Spleen (tissue), 13 donors: ENCODE data around the gene PCDHGC3. TPM values are rescaled to one million over a fixed set of nuclear protein-coding genes. Genes with fewer than 3 reads are reported as not detected.

Source experiments
- DNase-seq: peaks from one replicate; pipeline ENCODE4 v3.0.0-alpha.2; 2020
- H3K27ac ChIP-seq, 8 donors: fragments of 200-600 bp; sonication (generic) in 7 of 8; 1 replicate in 4 of 8; 2 replicates in 4 of 8; pipeline versions ENCODE4 v1.5.0 to v1.8.0; 2016 to 2021; ENCODE audit warnings: inconsistent platforms in 4 of 8, mild to moderate bottlenecking in 4 of 8, moderate library complexity in 1 of 8
- H3K27me3 ChIP-seq, 7 donors: fragments of 200-600 bp; sonication (generic) in 6 of 7; replicated peaks in 1 of 7; 1 replicate in 4 of 7; 2 replicates in 3 of 7; pipeline versions ENCODE4 v1.5.0 to v1.8.0; 2016 to 2021; ENCODE audit warnings: inconsistent platforms in 3 of 7, mild to moderate bottlenecking in 1 of 7
- H3K36me3 ChIP-seq, 6 donors: fragments of 200-600 bp; sonication (generic) in 5 of 6; 1 replicate in 4 of 6; 2 replicates in 2 of 6; pipeline versions ENCODE4 v1.5.0 to v1.8.0; 2016 to 2021; ENCODE audit warnings: inconsistent platforms in 2 of 6
- H3K4me1 ChIP-seq, 6 donors: fragments of 200-600 bp; sonication (generic) in 5 of 6; 1 replicate in 3 of 6; 2 replicates in 3 of 6; pipeline versions ENCODE4 v1.5.0 to v1.8.0; 2016 to 2021; ENCODE audit warnings: inconsistent platforms in 3 of 6
- H3K4me3 ChIP-seq, 8 donors: fragments of 200-600 bp; sonication (generic) in 7 of 8; 1 replicate in 4 of 8; 2 replicates in 4 of 8; pipeline versions ENCODE4 v1.5.0 to v1.8.0; 2016 to 2021; ENCODE audit warnings: inconsistent platforms in 4 of 8, mild to moderate bottlenecking in 4 of 8, moderate library complexity in 2 of 8
- H3K9me3 ChIP-seq, 8 donors: fragments of 200-600 bp; sonication (generic) in 7 of 8; 1 replicate in 4 of 8; 2 replicates in 4 of 8; pipeline versions ENCODE4 v1.5.0 to v1.8.0; 2016 to 2021; ENCODE audit warnings: inconsistent platforms in 4 of 8
- POLR2A ChIP-seq, 3 donors: fragments of 450-650 bp; IDR thresholded peaks; one replicate each; pipeline ENCODE4 v1.5.1; 2017; ENCODE audit warnings: antibody characterized with exemption in 3 of 3, mild to moderate bottlenecking in 1 of 3
- POLR2AphosphoS5 ChIP-seq, 3 donors: sonication (generic); formaldehyde crosslinking; IDR thresholded peaks; one replicate each; pipeline ENCODE4 v1.5.1; 2017; ENCODE audit warnings: antibody characterized with exemption in 3 of 3
- WGBS, 5 donors: extraction: QIAGEN DNeasy Blood & Tissue Kit in 3 of 5; methylation state at CpG; one replicate each; pipeline versions ENCODE4 v1.1.5 to v1.1.7; 2013 to 2018; 5-methylcytosine and 5-hydroxymethylcytosine counted together
- intact Hi-C: fragments of 100-400 bp; cut with DNase I; formaldehyde crosslinking; loops from one replicate; pipeline ENCODE4 v1.15.0; 2023; ENCODE audit warnings: low total_unique reads
- long read RNA-seq, 2 donors: transcript quantifications; one replicate each; lab custom pipeline, GENCODE V29; 2026
- polyA plus RNA-seq, 3 donors: library from polyadenylated mRNA; stranded (reverse); fragments of 200-250 nt; gene quantifications; one replicate each; pipeline ENCODE4 v1.2.1, GENCODE V29; 2013
- total RNA-seq, 7 donors: library from RNA; depleted of rRNA in 3 of 7; stranded (reverse); fragments of >200 nt in 3 of 7; fragmentation: NEBNext Ultra II Directional in 4 of 7; extraction: Animal tissue kit (Norgen Biotek cat#: 25700) in 4 of 7; gene quantifications; one replicate each; pipeline versions ENCODE4 v1.1.0 to v1.2.1, GENCODE V29; 2016 to 2021
- TF ChIP-seq, protein P1 (sequence below), 11 experiments: fragments of 200-600 bp in 7 of 11; fragments of 450-650 bp in 4 of 11; sonication (generic) in 4 of 11; IDR thresholded peaks in 8 of 11; conservative IDR thresholded peaks in 3 of 11; 1 replicate in 7 of 11; 2 replicates in 4 of 11; pipeline versions ENCODE4 v1.4.0 to v1.8.0; 2016 to 2021; ENCODE audit warnings: antibody characterized with exemption in 11 of 11, inconsistent platforms in 4 of 11, mild to moderate bottlenecking in 1 of 11
- donor health status: healthy with polysubstance abuse.
- donor health status: DM: no; HTN: no; CAD: no; lungs with moderate emphysema.
- donor health status: DM: no; HTN: no; CAD: no.
- donor health status: Bipolar disorder and iron deficiency.
- donor health status: healthy.
- donor health status: DM: no; HTN: no; CAD: no.
- donor health status: DM: yes; HTN: yes; CAD: no.

The PCDHGC3 gene
- 10 to 100 TPM; 10.7 to 26.7 (median 22.5) TPM for total RNA-seq
- 10 to 100 TPM in 2 of 3 donors, 1 to 10 TPM in 1; 7.0 to 12.7 (median 10.3) TPM for polyA plus RNA-seq
- long read RNA-seq, donor 1, full-length matches to known transcripts, result 15 of 26 reads
- long read RNA-seq, donor 1, partial matches to known transcripts, result 11 of 26 reads
- long read RNA-seq, donor 1, other reads (novel, unspliced or antisense), result 0 of 26 reads
- long read RNA-seq, donor 2, full-length matches to known transcripts, result 12 of 12 reads
- long read RNA-seq, donor 2, partial matches to known transcripts, result 0 of 12 reads
- long read RNA-seq, donor 2, other reads (novel, unspliced or antisense), result 0 of 12 reads

DNA sequence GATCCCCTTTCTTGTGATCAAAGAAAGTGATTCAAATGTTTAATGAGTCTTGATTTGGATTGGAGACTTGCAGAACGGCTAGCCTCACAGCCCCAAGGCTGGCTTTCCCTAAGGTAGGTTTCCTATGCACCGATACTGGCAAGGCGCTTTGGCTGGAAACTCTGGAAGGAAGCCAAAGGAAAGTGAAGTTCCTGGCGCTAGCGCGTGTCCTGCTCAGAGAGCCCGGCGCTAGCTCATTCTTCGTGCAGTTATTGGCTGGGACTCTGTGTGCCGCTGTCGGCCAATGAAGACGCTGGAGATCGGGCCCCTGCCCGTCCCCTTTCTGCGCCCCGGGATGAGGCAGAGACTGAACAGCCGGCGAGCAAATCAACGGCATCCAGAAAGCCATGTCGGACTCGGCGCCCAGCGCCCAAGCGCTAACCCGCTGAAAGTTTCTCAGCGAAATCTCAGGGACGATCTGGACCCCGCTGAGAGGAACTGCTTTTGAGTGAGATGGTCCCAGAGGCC lies at the start of gene PCDHGC3:
Gene PCDHGC3 (plus strand): TSS at position 342 of the 507 bp plus-strand sequence. CDS start 151 bp downstream, at position 493.
- 0 to 3% (median 1%) methylated on average over 15 to 28 of the region's 28 CpGs for WGBS, 5 donors
- peak in 1 of 3 donors; percentile 26 for TF ChIP-seq POLR2A (IDR thresholded peaks at IDR 0.05)
- TF ChIP-seq, protein P1, sequence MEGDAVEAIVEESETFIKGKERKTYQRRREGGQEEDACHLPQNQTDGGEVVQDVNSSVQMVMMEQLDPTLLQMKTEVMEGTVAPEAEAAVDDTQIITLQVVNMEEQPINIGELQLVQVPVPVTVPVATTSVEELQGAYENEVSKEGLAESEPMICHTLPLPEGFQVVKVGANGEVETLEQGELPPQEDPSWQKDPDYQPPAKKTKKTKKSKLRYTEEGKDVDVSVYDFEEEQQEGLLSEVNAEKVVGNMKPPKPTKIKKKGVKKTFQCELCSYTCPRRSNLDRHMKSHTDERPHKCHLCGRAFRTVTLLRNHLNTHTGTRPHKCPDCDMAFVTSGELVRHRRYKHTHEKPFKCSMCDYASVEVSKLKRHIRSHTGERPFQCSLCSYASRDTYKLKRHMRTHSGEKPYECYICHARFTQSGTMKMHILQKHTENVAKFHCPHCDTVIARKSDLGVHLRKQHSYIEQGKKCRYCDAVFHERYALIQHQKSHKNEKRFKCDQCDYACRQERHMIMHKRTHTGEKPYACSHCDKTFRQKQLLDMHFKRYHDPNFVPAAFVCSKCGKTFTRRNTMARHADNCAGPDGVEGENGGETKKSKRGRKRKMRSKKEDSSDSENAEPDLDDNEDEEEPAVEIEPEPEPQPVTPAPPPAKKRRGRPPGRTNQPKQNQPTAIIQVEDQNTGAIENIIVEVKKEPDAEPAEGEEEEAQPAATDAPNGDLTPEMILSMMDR (IDR thresholded peaks at IDR 0.05 in 8 of 11, conservative IDR thresholded peaks at IDR 0.05 in 3 of 11), result peak in 7 of 11 experiments; percentile 34 to 53 (median 40)
- peak; percentile 48 to 81 (median 76) for TF ChIP-seq POLR2AphosphoS5 (IDR thresholded peaks at IDR 0.05)
- peaks cover 0 to 55% (median 35%) of the 10 kb centered on the region in 6 donors for H3K4me1 ChIP-seq
- peak within 1 kb of the TSS; percentile 22 to 85 (median 76) for H3K27ac ChIP-seq
- intact Hi-C loops, result no loop called here
- H3K27me3 ChIP-seq, result peaks cover 0 to 48% (median 14%) of the 10 kb centered on the region in 7 donors
- DNase-seq, result peak; percentile 88
- H3K36me3 ChIP-seq, result no peaks in the 10 kb centered on the region
- H3K4me3 ChIP-seq, result peak within 1 kb of the TSS; percentile 31 to 69 (median 52)
- H3K9me3 ChIP-seq, result no peaks in the 10 kb centered on the region

DNA sequence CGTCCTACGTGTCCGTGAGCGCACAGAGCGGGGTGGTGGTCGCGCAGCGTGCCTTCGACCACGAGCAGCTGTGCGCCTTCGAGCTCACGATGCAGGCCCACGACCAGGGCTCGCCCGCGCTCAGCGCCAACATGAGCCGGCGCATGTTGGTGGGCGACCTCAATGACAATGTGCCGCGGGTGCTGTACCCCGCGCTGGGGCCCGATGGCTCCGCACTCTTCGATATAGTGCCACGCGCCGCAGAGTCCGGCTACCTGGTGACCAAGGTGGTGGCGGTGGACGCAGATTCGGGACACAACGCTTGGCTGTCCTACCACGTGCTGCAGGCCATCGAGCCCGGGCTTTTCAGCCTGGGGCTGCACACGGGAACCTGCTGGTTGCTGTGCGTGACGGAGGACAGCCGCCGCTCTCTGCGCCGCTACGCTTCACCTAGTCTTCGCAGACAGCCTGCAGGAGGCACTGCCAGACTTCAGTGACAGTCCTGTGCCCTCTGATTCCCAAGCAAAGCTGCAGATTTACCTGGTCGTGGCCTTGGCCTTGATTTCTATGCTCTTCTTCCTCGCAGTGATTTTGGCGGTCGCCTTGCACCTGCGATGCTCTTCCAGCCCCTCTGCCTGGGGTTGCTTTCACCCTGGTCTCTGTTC lies 47.9 kb upstream of the PCDHGC3 start:
- no peak overlapping the region for H3K4me3 ChIP-seq
- intact Hi-C loops, result no loop called here
- H3K4me1 ChIP-seq, result peaks cover 0 to 19% (median 0%) of the 10 kb centered on the region in 6 donors
- DNase-seq, result no peak
- no peak overlapping the region for H3K27ac ChIP-seq
- peaks cover 0 to 8% (median 0%) of the 10 kb centered on the region in 6 donors for H3K36me3 ChIP-seq
- WGBS, 5 donors, result 33 to 63% (median 55%) methylated on average over 18 to 53 of the region's 53 CpGs
- peaks cover 0 to 100% (median 98%) of the 10 kb centered on the region in 8 donors for H3K9me3 ChIP-seq
- H3K27me3 ChIP-seq, result peaks cover 0 to 88% (median 14%) of the 10 kb centered on the region in 7 donors
- TF ChIP-seq POLR2AphosphoS5 (IDR thresholded peaks at IDR 0.05), result no peak
- TF ChIP-seq POLR2A (IDR thresholded peaks at IDR 0.05), result no peak
- TF ChIP-seq, protein P1 (IDR thresholded peaks at IDR 0.05 in 8 of 11, conservative IDR thresholded peaks at IDR 0.05 in 3 of 11), result no peak

DNA sequence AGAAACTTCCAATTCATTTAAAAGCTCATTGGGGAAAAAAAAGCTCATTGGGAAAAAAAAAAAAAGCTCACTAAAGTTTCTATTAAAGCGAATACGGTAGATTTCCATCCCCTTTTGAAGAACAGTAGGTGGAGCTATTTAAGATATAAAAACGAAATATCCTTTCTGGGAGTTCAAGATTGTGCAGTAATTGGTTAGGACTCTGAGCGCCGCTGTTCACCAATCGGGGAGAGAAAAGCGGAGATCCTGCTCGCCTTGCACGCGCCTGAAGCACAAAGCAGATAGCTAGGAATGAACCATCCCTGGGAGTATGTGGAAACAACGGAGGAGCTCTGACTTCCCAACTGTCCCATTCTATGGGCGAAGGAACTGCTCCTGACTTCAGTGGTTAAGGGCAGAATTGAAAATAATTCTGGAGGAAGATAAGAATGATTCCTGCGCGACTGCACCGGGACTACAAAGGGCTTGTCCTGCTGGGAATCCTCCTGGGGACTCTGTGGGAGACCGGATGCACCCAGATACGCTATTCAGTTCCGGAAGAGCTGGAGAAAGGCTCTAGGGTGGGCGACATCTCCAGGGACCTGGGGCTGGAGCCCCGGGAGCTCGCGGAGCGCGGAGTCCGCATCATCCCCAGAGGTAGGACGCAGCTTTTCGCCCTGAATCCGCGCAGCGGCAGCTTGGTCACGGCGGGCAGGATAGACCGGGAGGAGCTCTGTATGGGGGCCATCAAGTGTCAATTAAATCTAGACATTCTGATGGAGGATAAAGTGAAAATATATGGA lies 45.2 kb upstream of the PCDHGC3 start, which contains the start of gene PCDHGA12:
Gene PCDHGA12 (plus strand): TSS at position 176 of the 782 bp plus-strand sequence. CDS start 253 bp downstream, at position 429.
- Histone ChIP-seq H3K27me3 (peaks cover 0 to 87% (median 14%) of the 10 kb centered on the region in 7 donors), H3K9me3 (peaks cover 0 to 100% (median 98%) of the 10 kb centered on the region in 8 donors)

More for the DNA sequence above, 45.2 kb upstream of the PCDHGC3 start, which contains the start of gene PCDHGA12:
- H3K4me3 ChIP-seq, result peak within 1 kb of the TSS in 7 of 8 donors; percentile 6 to 58 (median 29)
- no peak for DNase-seq
- peaks cover 0 to 19% (median 0%) of the 10 kb centered on the region in 6 donors for H3K4me1 ChIP-seq
- H3K36me3 ChIP-seq, result peaks cover 0 to 8% (median 0%) of the 10 kb centered on the region in 6 donors
- intact Hi-C loops, result no loop called here
- 10 to 26% (median 12%) methylated on average over 33 of the region's 33 CpGs for WGBS, 5 donors
- TF ChIP-seq POLR2AphosphoS5 (IDR thresholded peaks at IDR 0.05), result no peak
- TF ChIP-seq, protein P1 (IDR thresholded peaks at IDR 0.05 in 8 of 11, conservative IDR thresholded peaks at IDR 0.05 in 3 of 11), result peak in 9 of 11 experiments; percentile 19 to 50 (median 37)
- H3K27ac ChIP-seq, result peak within 1 kb of the TSS in 1 of 8 donors; percentile 23
